IMR-90 (cell line): ENCODE measurements around the gene PLD3. TPM values are rescaled to one million over a fixed set of nuclear protein-coding genes. Genes with fewer than 3 reads are reported as not detected.

Experiments
- ATAC-seq: fragments of 200-7000 bp; cut with Tn5 transposase; 2 replicates; pipeline ENCODE4 v1.9.1; 2020; ENCODE audit warnings: low read depth, mild to moderate bottlenecking, moderate library complexity
- BruUV-seq: library from RNA; stranded (reverse); fragments of 400-500 nt; replicated peaks from 2 replicates; lab custom pipeline; 2021; lab: Mats Ljungman, UMichigan
- CTCF ChIA-PET: fragments of 300-600 bp; formaldehyde crosslinking; extraction: SDS; loops from one replicate; lab custom pipeline; 2021; ENCODE audit warnings: antibody characterized with exemption; lab: Yijun Ruan, JAX
- POLR2A ChIA-PET: fragments of 300-600 bp; sonication (Branson Sonifier 250); formaldehyde crosslinking; loops from one replicate; lab custom pipeline; 2022; ENCODE audit warnings: antibody characterized with exemption; ENCODE audit not compliant: unreplicated experiment; lab: Charles Lee
- DNase-seq: peaks from one replicate; pipeline ENCODE4 v3.0.0; 2013
- H2AFZ ChIP-seq: replicated peaks from 2 replicates; pipeline ENCODE3; 2013; ENCODE audit warnings: low read length, mild to moderate bottlenecking; ENCODE audit not compliant: poor library complexity
- H2AK5ac ChIP-seq: 2 replicates; pipeline ENCODE4 v1.6.1; 2013; ENCODE audit warnings: low read depth, low read length, inconsistent platforms
- H2AK9ac ChIP-seq: replicated peaks from 2 replicates; pipeline ENCODE3; 2013; ENCODE audit warnings: mild to moderate bottlenecking, low read depth, low read length, moderate library complexity; ENCODE audit not compliant: poor library complexity
- H2BK120ac ChIP-seq: 2 replicates; pipeline ENCODE4 v1.6.1; 2013; ENCODE audit warnings: low read depth, low read length, inconsistent platforms
- H2BK15ac ChIP-seq: 3 replicates; pipeline ENCODE4 v1.6.1; 2013; ENCODE audit warnings: low read depth, low read length, inconsistent platforms
- H2BK20ac ChIP-seq: 2 replicates; pipeline ENCODE4 v1.6.1; 2013; ENCODE audit warnings: low read depth, mild to moderate bottlenecking, inconsistent platforms, low read length, moderate library complexity
- H2BK5ac ChIP-seq: 2 replicates; pipeline ENCODE4 v1.6.1; 2013; ENCODE audit warnings: mild to moderate bottlenecking, low read depth, low read length, inconsistent platforms; ENCODE audit not compliant: poor library complexity, severe bottlenecking
- H3K14ac ChIP-seq: replicated peaks from 2 replicates; pipeline ENCODE4 v1.6.1; 2013; ENCODE audit warnings: low read depth, low read length, inconsistent platforms
- H3K18ac ChIP-seq: 2 replicates; pipeline ENCODE4 v1.6.1; 2013; ENCODE audit warnings: low read depth, low read length, control low read depth
- H3K23ac ChIP-seq: 2 replicates; pipeline ENCODE4 v1.6.1; 2013; ENCODE audit warnings: low read depth, low read length, inconsistent platforms
- H3K27ac ChIP-seq: 2 replicates; pipeline ENCODE4 v1.5.1; 2013; ENCODE audit warnings: mild to moderate bottlenecking, control low read depth, low read length; ENCODE audit not compliant: insufficient read depth
- H3K27me3 ChIP-seq: 2 replicates; pipeline ENCODE4 v1.6.1; 2013; ENCODE audit warnings: low read length; ENCODE audit not compliant: control insufficient read depth, insufficient read depth
- H3K36me3 ChIP-seq: 2 replicates; pipeline ENCODE4 v1.6.1; 2013; ENCODE audit warnings: low read length, mixed read lengths; ENCODE audit not compliant: control insufficient read depth, insufficient read depth
- H3K4ac ChIP-seq: 2 replicates; pipeline ENCODE4 v1.6.1; 2013; ENCODE audit warnings: low read depth, low read length, inconsistent platforms
- H3K4me1 ChIP-seq: 2 replicates; pipeline ENCODE4 v1.6.1; 2013; ENCODE audit warnings: low read length, mixed read lengths; ENCODE audit not compliant: control insufficient read depth, insufficient read depth
- H3K4me2 ChIP-seq: 2 replicates; pipeline ENCODE4 v1.6.1; 2013; ENCODE audit warnings: low read depth, mild to moderate bottlenecking, control low read depth, low read length, moderate library complexity
- H3K4me3 ChIP-seq: 2 replicates; pipeline ENCODE4 v1.5.1; 2013; ENCODE audit warnings: low read depth, mild to moderate bottlenecking, control low read depth, low read length, moderate library complexity; ENCODE audit not compliant: insufficient read depth
- H3K56ac ChIP-seq: 2 replicates; pipeline ENCODE4 v1.6.1; 2013; ENCODE audit warnings: low read length, inconsistent platforms; ENCODE audit not compliant: insufficient read depth; ENCODE audit errors: extremely low read depth
- H3K79me1 ChIP-seq, 2 experiments: 2 replicates each; pipeline ENCODE4 v1.6.1; 2013; ENCODE audit warnings: low read length in 2 of 2, inconsistent platforms in 1 of 2, low read depth in 1 of 2
- H3K9ac ChIP-seq: 2 replicates; pipeline ENCODE4 v1.6.1; 2013; ENCODE audit warnings: low read depth, low read length, control low read depth
- H3K9me1 ChIP-seq: 2 replicates; pipeline ENCODE4 v1.6.1; 2013; ENCODE audit warnings: low read length, inconsistent platforms; ENCODE audit not compliant: insufficient read depth
- H3K9me3 ChIP-seq: 2 replicates; pipeline ENCODE4 v1.6.1; 2013; ENCODE audit warnings: low read length; ENCODE audit not compliant: control insufficient read depth, insufficient read depth
- H4K20me1 ChIP-seq: 2 replicates; pipeline ENCODE4 v1.6.1; 2013; ENCODE audit warnings: low read length, inconsistent platforms; ENCODE audit not compliant: insufficient read depth
- H4K5ac ChIP-seq: 2 replicates; pipeline ENCODE4 v1.6.1; 2013; ENCODE audit warnings: mild to moderate bottlenecking, low read depth, low read length, control low read depth
- H4K8ac ChIP-seq, 2 experiments: 2 replicates each; pipeline ENCODE4 v1.6.1; 2013; ENCODE audit warnings: low read depth in 2 of 2, low read length in 2 of 2, control low read depth in 1 of 2, inconsistent platforms in 1 of 2
- H4K91ac ChIP-seq: 2 replicates; pipeline ENCODE4 v1.6.1; 2013; ENCODE audit warnings: low read depth, low read length, inconsistent platforms; ENCODE audit not compliant: insufficient read depth
- BHLHE40 ChIP-seq: fragments of 150-350 bp; IDR thresholded peaks from 2 replicates; pipeline ENCODE4 v1.6.1; 2016; ENCODE audit warnings: mild to moderate bottlenecking, low read depth, low read length
- CEBPB ChIP-seq: IDR thresholded peaks from 2 replicates; pipeline ENCODE4 v1.6.1; 2012; ENCODE audit warnings: low read depth, low read length, improper control_type of control experiment
- CHD1 ChIP-seq: IDR thresholded peaks from 2 replicates; pipeline ENCODE4 v1.6.1; 2012; ENCODE audit warnings: low read depth, low read length, improper control_type of control experiment
- ELK1 ChIP-seq: fragments of 150-350 bp; IDR thresholded peaks from 2 replicates; pipeline ENCODE4 v1.6.1; 2016; ENCODE audit warnings: low read depth, mild to moderate bottlenecking, low read length, moderate library complexity, borderline replicate concordance
- FOS ChIP-seq: fragments of 150-350 bp; IDR thresholded peaks from 2 replicates; pipeline ENCODE4 v1.6.1; 2016; ENCODE audit warnings: low read depth, low read length
- MAFK ChIP-seq: IDR thresholded peaks from 2 replicates; pipeline ENCODE4 v1.6.1; 2012; ENCODE audit warnings: low read depth, low read length, improper control_type of control experiment
- MAZ ChIP-seq: IDR thresholded peaks from 2 replicates; pipeline ENCODE4 v1.6.1; 2012; ENCODE audit warnings: low read depth, mild to moderate bottlenecking, low read length, improper control_type of control experiment, moderate library complexity, borderline replicate concordance
- NFE2L2 ChIP-seq: fragments of 150-350 bp; IDR thresholded peaks from 2 replicates; pipeline ENCODE4 v1.6.1; 2016; ENCODE audit warnings: low read depth, mild to moderate bottlenecking, low read length
- POLR2A ChIP-seq: IDR thresholded peaks from 2 replicates; pipeline ENCODE4 v1.6.1; 2012; ENCODE audit warnings: mild to moderate bottlenecking, low read depth, low read length
- RAD21 ChIP-seq: IDR thresholded peaks from 2 replicates; pipeline ENCODE4 v1.6.1; 2012; ENCODE audit warnings: low read length, improper control_type of control experiment
- RCOR1 ChIP-seq: IDR thresholded peaks from 2 replicates; pipeline ENCODE4 v1.6.1; 2012; ENCODE audit warnings: mild to moderate bottlenecking, low read length, improper control_type of control experiment; ENCODE audit not compliant: insufficient replicate concordance
- RFX5 ChIP-seq: IDR thresholded peaks from 2 replicates; pipeline ENCODE4 v1.8.0; 2012; ENCODE audit warnings: low read depth, mild to moderate bottlenecking, low read length, moderate library complexity
- SMC3 ChIP-seq: fragments of 150-350 bp; IDR thresholded peaks from 2 replicates; pipeline ENCODE4 v1.6.1; 2016; ENCODE audit warnings: low read depth, mild to moderate bottlenecking, antibody characterized with exemption, low read length, moderate library complexity
- USF2 ChIP-seq: fragments of 150-350 bp; IDR thresholded peaks from 2 replicates; pipeline ENCODE4 v1.6.1; 2017; ENCODE audit warnings: mild to moderate bottlenecking, antibody characterized with exemption, low read length, low read depth
- WGBS, 2 experiments: methylation state at CpG; one replicate each; pipeline versions ENCODE4 v1.1.5 to v1.1.7; 2013; ENCODE audit warnings: missing lambda C conversion rate in 2 of 2; ENCODE audit not compliant: insufficient read length in 1 of 2; ENCODE audit errors: extremely low coverage in 2 of 2; 5-methylcytosine and 5-hydroxymethylcytosine counted together
- dilution Hi-C: fragments of 300-500 bp; cut with HindIII; formaldehyde crosslinking; loops from one replicate; pipeline ENCODE4 v1.14.3; 2018; ENCODE audit warnings: low sequenced_read_pairs; ENCODE audit not compliant: unreplicated experiment
- in situ Hi-C: fragments of 300-500 bp; cut with MboI; formaldehyde crosslinking; loops from 3 replicates; pipeline ENCODE4 v1.14.3; 2019; ENCODE audit warnings: low sequenced_read_pairs, inconsistent platforms, mixed read lengths
- intact Hi-C: fragments of 100-400 bp; cut with micrococcal nuclease; formaldehyde crosslinking; loops from 2 replicates; pipeline ENCODE4 v1.10.0; 2022
- polyA plus RNA-seq, 3 experiments: library from polyadenylated mRNA; depleted of rRNA; stranded (reverse); fragments of >200 nt; gene quantifications; 2 replicates each; pipeline ENCODE4 v1.2.3, GENCODE V29; 2012; ENCODE audit warnings: low replicate concordance in 1 of 3
- total RNA-seq: library from RNA; depleted of rRNA; stranded (reverse); fragments of >200 nt; gene quantifications from 2 replicates; pipeline ENCODE4 v1.2.3, GENCODE V29; 2012

PLD3 gene
- total and polyA plus RNA-seq, 2 of the 4 experiments (the other 2 are of a cell fraction): 117 to 665 TPM

GRCh38 chr19:40383668-40384248 is 35.3 kb downstream of the PLD3 start:
- intact Hi-C loops (no loop called here), in situ Hi-C loops (no loop called here), dilution Hi-C loops (no loop called here)
- 78% methylated on average over 21 of the region's 28 CpGs; no CpG with 5 or more reads in 1 of the 2 experiments for WGBS, 2 experiments
- ChIA-PET POLR2A (no interaction called here), CTCF (no interaction called here)
- H2BK120ac ChIP-seq: no peak overlapping the region
- ATAC-seq: no peak
- no peak for DNase-seq
- no peak overlapping the region for H3K18ac ChIP-seq
- no peak overlapping the region for H4K91ac ChIP-seq
- H2AFZ ChIP-seq: no peak overlapping the region
- H2BK5ac ChIP-seq: no peak overlapping the region
- no peaks in the 10 kb centered on the region for H3K9me3 ChIP-seq
- H3K27me3 ChIP-seq: no peaks in the 10 kb centered on the region; the same call in 1 of the 2 replicates
- no peak overlapping the region for H3K14ac ChIP-seq
- no peak overlapping the region for H2BK15ac ChIP-seq
- no peak overlapping the region for H2AK5ac ChIP-seq
- no peak overlapping the region for H4K5ac ChIP-seq
- BruUV-seq: no TSS peak
- H3K9me1 ChIP-seq: no peaks in the 10 kb centered on the region
- H3K56ac ChIP-seq: no peak overlapping the region
- no peak overlapping the region for H3K4me3 ChIP-seq
- H3K9ac ChIP-seq: no peak overlapping the region
- H2BK20ac ChIP-seq: no peak overlapping the region
- H3K4ac ChIP-seq: no peak overlapping the region
- H3K4me1 ChIP-seq: no peaks in the 10 kb centered on the region
- peaks cover 15% of the 10 kb centered on the region for H3K36me3 ChIP-seq
- H4K20me1 ChIP-seq: no peaks in the 10 kb centered on the region
- no peak overlapping the region for H2AK9ac ChIP-seq
- H3K79me1 ChIP-seq: no peaks in the 10 kb centered on the region
- H3K4me2 ChIP-seq: no peak overlapping the region
- no peak overlapping the region for H3K23ac ChIP-seq
- no peak overlapping the region for H4K8ac ChIP-seq
- H3K27ac ChIP-seq: no peak overlapping the region
- TF ChIP-seq FOS (no peak), USF2 (no peak), CEBPB (no peak), MAFK (no peak), RFX5 (no peak), POLR2A (no peak), RAD21 (no peak), CHD1 (no peak), RCOR1 (no peak), ELK1 (no peak), MAZ (no peak), BHLHE40 (no peak), SMC3 (no peak), NFE2L2 (no peak)
